NCI-H446 treated with DMSO at 0.1 percent for 48 hours (cell line): ENCODE measurements around the gene PAMR1.
"Not testable (repeated sequence)": the region's sequence is repeated elsewhere in the genome, so short reads cannot be mapped to it uniquely, and the experiment has no call there.

Experiments used
- DNase-seq: peaks from one replicate; lab custom pipeline; 2025; lab: John Stamatoyannopoulos, UW

Gene PAMR1

DNA sequence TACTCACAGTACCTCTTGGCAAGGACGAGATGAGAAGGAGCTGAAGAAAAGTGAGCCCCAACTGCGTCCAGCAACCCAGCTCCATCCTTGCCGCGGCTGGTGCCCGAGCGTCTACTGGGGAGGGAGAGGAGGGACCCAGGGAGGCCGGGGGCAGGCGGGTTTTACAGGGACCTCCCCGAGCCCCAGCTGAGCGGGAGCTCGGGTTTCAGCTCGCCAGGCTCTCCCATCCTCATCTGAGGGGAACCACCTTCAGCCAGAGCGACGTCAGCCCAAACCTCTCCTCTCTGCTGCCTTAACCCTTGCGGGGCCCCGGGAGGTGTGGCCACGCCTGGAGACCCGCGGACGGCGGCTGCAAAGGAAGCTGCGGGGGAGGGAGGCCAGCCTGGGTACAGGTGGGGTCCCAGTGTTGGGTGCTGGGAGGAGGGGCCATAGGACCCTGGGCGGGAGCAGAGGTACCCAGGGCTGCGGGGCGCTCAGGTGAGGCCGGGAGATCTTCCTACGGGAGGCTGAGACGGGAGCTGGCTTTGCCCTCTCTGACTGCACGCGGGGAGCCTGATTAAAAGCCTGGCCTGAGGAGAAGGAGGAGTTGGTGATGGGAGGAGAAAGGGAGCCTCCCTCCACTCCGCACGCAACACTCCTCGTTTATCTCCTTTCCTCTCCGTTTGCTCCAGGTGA, at the start of gene PAMR1:
PAMR1 (minus strand) TSS at position 116 of the 675 bp plus-strand sequence; CDS start at position 85, 31 bp downstream.
- no peak for DNase-seq

DNA sequence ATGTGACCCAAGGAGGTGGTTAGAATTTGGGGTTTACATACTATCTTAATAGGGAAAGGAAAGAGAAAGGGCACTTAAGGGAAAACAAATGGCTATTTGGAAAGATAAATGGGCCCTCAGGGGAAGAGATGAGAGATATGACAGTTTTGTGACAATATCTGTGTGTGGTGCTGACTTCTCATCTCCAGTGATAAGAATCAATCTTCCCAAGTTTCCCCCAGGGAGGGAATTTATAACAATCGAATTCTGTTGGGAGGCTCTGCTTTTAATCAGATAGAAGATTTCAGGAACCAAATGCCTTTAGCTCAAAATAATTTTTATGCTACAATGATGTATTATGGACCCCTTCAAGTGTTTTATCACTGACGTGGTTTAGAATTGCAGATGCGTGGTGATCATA, 46.3 kb upstream of the PAMR1 start:
- DNase-seq = no peak

DNA sequence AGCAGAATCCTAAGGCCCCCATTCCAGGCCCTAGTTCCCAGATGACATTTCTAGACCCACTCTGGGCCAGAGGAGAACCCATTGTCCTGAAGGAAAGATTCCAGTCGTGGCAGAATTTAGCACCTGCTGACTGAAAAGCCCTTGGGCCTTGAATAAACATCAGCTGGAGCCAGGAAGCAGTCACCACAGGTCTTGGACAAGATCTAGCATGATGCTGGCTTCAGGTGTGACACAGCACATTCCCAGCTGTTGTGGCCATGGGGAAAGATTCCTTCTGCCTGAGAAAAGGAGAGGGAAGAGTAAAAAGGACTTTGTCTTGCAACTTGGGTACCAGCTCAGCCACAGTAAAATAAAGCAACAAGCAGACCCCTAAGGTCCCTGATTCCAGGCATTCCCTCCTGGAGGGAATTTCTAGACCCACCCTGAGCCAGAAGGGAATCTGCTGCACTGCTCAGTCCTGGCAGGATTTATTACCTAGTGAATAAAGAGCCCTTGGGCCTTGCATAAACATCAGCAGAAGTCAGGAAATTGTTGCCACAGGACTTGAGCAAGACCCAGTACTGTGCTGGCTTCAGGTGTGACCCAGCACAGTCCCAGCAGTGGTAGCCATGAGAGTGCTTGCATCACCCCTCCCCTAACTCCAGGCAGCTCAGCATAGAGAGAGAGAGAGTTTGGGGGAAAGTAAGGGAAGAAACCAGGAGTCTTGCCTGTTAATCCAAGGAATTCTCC, 42.5 kb upstream of the PAMR1 start:
- DNase-seq = no peak

GRCh38 chr11:35566885-35567284, 41.5 kb upstream of the PAMR1 start:
- DNase-seq = no peak

- no peak for DNase-seq
Observed at GRCh38 chr11:35566181-35566580, 40.8 kb upstream of the PAMR1 start.

DNA sequence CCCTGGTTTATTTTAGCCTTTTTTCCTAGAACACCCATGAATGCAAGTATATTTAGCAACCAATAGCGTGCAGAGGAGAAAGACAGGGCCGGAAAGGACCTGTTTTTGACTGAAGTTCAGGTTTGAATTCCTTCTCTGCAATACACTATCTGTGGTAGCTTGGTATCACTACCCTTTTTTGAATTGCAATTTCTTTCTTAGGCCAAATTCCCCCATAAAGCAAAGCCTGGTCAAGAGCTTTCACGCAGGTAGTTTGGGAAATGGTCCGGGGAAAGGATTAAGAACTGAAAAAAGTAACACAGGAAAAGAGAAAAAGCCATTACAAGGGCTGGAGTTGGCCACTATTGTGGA, 38.8 kb upstream of the PAMR1 start:
- DNase-seq = no peak

DNA sequence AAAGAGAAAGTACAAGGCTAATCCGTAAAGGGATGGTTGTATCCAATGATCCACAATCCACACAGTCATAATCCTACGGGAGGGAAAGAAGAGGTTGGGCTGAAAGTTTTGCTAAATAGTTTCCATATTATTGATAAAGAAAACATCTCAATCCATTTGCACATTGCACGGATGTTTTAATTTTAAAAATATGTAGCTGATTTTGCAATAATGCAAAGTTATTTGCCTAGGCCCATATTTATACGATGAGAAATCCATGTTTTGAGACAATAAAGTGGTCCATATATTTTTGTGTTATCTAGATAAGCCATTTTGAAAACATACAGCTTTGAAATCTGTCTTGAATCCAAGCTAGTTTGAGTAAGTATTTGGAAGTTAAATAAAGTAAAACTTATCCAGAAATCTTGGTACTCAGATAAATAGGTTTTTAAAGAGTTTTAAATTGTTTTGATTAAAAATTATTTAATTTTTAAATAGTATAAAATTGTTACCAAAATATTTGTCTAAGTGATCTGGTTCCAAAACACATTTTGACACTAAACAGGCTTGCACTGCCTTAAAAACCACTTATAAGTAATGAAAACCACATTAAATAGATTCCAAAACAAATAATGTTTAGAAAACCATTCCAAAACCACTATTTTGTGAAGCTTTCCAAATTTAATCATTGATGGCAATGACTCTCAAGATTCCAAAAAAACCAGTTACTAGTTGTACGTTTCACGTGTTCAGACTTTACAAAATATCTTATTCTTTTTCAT, 38.2 kb upstream of the PAMR1 start:
- DNase-seq = no peak

DNA sequence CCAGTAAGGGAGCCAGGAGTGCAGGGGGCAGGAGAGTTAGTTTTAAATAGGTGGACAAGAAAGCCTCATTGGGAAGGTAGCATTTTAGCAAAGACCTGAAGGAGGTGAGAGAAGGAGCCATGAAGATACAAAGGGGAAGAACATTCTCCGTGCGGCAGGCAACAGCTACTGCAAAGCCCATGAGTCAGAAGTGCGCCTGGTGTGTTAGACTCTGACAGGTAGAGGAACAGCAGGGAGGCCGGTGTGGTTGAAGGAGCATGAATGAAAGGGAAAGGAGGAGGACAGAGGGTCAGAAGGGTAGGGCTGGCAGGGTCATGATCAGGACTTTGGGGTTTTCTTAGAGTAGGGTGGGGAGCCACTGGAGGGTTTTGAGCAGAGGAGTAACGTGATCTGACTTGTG, 34.5 kb upstream of the PAMR1 start:
- no peak for DNase-seq

GRCh38 chr11:35558513-35558912, 33.1 kb upstream of the PAMR1 start:
- no peak for DNase-seq

GRCh38 chr11:35555488-35555887, 30.1 kb upstream of the PAMR1 start:
- DNase-seq = no peak

DNA sequence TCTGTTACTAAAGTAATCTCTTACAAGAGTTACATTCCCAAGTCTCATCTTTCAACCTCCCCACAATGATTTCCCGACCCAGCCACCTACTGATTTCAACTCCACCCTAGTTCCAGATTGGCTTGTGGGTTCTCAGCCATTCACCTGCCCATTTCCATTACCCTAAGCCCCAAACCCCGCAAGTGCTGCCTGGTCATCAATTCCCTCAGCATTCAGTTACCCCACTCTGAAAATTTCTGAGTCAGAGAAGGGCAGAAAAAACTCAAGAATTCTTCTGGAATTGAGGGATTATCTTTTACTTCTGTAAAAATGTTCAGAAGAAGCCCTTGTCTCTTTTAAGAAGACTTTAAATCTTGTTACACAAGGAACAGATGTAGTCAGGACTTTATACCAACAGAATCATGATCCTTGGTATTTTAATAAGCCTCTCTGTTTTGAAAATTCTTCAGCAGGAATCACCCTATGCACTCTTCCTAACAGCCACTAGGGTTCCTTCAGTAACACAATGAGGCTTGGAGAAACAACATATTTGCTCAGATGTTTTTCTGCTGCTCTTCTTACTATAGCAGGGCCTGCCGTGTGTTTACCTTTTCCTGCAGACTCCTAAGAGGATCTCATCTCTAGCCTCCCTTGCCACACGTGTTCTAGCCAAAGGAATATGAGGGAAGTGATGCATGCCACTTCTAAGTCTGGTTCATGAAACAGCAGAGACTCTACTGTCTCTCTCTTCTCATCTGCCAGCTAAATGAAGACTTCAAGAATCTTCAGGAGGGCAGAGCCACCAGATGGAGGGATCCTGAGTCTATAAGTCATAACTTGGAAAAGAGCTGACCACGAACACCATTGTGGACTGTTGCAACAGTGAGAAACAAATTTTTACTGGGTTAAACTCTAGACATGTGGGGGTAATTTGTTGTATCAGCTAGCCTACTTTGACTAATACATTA, 29.3 kb upstream of the PAMR1 start:
- DNase-seq = no peak

- DNase-seq = no peak
Observed at GRCh38 chr11:35553831-35554230, 28.4 kb upstream of the PAMR1 start.

GRCh38 chr11:35553021-35553420, 27.6 kb upstream of the PAMR1 start:
- no peak for DNase-seq

DNA sequence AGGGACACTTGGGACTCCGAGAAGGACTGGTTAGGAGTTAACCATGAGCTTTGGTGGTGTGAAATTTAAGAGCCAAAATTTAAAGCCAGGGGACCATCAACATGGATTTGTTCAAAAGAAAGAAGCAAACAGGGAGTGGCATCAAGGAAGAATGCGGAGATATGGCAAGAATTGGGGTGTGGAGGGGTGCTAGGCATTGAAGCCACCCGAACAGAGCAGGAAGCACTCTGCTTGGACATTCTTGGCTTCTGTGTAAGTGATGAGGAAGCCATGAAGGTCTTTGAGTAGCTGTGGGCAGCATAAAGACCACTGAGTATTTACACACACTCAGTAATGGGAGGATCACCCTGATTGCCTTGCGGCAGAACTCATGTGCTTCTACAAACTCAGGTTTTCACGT, 27.2 kb upstream of the PAMR1 start:
- DNase-seq = no peak

- DNase-seq = no peak
Observed at GRCh38 chr11:35550374-35551036, 25.1 kb upstream of the PAMR1 start.

- no peak for DNase-seq
Observed at GRCh38 chr11:35549787-35550186, 24.4 kb upstream of the PAMR1 start.

GRCh38 chr11:35548925-35549561, 23.6 kb upstream of the PAMR1 start:
- DNase-seq = no peak

- not testable (repeated sequence) for DNase-seq
Observed at GRCh38 chr11:35547995-35548394, 22.6 kb upstream of the PAMR1 start.

DNA sequence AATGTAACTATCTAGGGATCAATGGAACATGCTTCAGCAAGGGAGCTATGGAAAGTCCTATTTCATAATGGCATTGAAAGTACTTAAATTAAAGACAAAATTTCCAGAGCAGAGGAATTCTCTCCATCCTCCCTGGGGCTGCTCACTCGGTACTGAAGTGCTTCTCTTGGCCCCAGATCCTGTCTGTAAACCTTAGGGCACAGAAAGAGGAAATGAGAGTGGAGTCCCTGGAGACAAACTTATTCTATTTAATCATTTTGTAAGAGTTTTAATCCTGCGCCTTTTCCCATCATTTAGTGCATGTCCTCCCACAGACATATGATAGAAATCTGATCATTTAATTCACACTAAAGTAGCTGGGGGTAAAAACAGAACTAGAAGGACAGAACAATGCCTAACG, 20.9 kb upstream of the PAMR1 start:
- DNase-seq = no peak

GRCh38 chr11:35545391-35546003, 20.1 kb upstream of the PAMR1 start:
- no peak for DNase-seq
